Measurements from ENCODE around the gene CELF4.
A peak's percentile ranks its signal among the peaks of the same experiment; 100 is the strongest.

CELF4 gene

GRCh38 chr18:37521510-37522465 is 43.8 kb downstream of the CELF4 start:
- no peak for DNase-seq

- no peak for DNase-seq
Observed at GRCh38 chr18:37520508-37520907, 45.1 kb downstream of the CELF4 start.

- DNase-seq = no peak
Observed at GRCh38 chr18:37519510-37520135, 46.0 kb downstream of the CELF4 start.

GRCh38 chr18:37516361-37516853 is 49.2 kb downstream of the CELF4 start:
- DNase-seq = no peak

GRCh38 chr18:37514953-37515352 is 50.6 kb downstream of the CELF4 start:
- no peak for DNase-seq

- no peak for DNase-seq
Observed at GRCh38 chr18:37512400-37512799, 53.2 kb downstream of the CELF4 start.

- no peak for DNase-seq
Observed at GRCh38 chr18:37511721-37512298, 53.8 kb downstream of the CELF4 start.

GRCh38 chr18:37509600-37509999 is 56.0 kb downstream of the CELF4 start:
- DNase-seq = no peak

GRCh38 chr18:37508207-37508606 is 57.4 kb downstream of the CELF4 start:
- peak; percentile 9 to 23 for DNase-seq

- DNase-seq = no peak
Observed at GRCh38 chr18:37507239-37507638, 58.4 kb downstream of the CELF4 start.

- DNase-seq = no peak
Observed at GRCh38 chr18:37506001-37506400, 59.6 kb downstream of the CELF4 start.

GRCh38 chr18:37505321-37505720 is 60.3 kb downstream of the CELF4 start:
- DNase-seq = no peak

GRCh38 chr18:37502601-37503000 is 63.0 kb downstream of the CELF4 start:
- no peak for DNase-seq

GRCh38 chr18:37502036-37502435 is 63.6 kb downstream of the CELF4 start:
- no peak for DNase-seq

GRCh38 chr18:37501136-37501535 is 64.5 kb downstream of the CELF4 start:
- no peak for DNase-seq

GRCh38 chr18:37499913-37500312 is 65.7 kb downstream of the CELF4 start:
- DNase-seq = no peak

GRCh38 chr18:37499044-37499443 is 66.6 kb downstream of the CELF4 start:
- DNase-seq = no peak

GRCh38 chr18:37497853-37498518 is 67.6 kb downstream of the CELF4 start:
- DNase-seq = no peak

GRCh38 chr18:37496568-37496967 is 69.0 kb downstream of the CELF4 start:
- DNase-seq = no peak

- DNase-seq = no peak
Observed at GRCh38 chr18:37495354-37495753, 70.2 kb downstream of the CELF4 start.

- DNase-seq = no peak
Observed at GRCh38 chr18:37494406-37494805, 71.2 kb downstream of the CELF4 start.

- DNase-seq = no peak
Observed at GRCh38 chr18:37493352-37493935, 72.2 kb downstream of the CELF4 start.

- DNase-seq = no peak
Observed at GRCh38 chr18:37492952-37493351, 72.6 kb downstream of the CELF4 start.
